ENCODE data around the gene TPPP3.

GRCh38 chr16:67349172-67349571, 44.1 kb downstream of the TPPP3 start:
- TF ChIP-seq CTCF (IDR thresholded peaks at IDR 0.05) (peak; percentile 70), RAD21 (IDR thresholded peaks at IDR 0.05; ENCODE audit: low read length) (peak; percentile 45), POLR2AphosphoS5 (IDR thresholded peaks at IDR 0.05; ENCODE audit: low read depth, low read length) (no peak), ZBTB33 (IDR thresholded peaks at IDR 0.05; ENCODE audit: borderline replicate concordance, low read depth) (no peak), EP300 (IDR thresholded peaks at IDR 0.05; ENCODE audit: borderline replicate concordance in 1 of 2, low read depth in 1 of 2, low read length in 1 of 2) (no peak), NFIC (IDR thresholded peaks at IDR 0.05; ENCODE audit: borderline replicate concordance) (no peak), REST (IDR thresholded peaks at IDR 0.05; ENCODE audit: low read depth, low read length) (no peak), TCF12 (IDR thresholded peaks at IDR 0.05) (no peak)
